Tibial nerve (tissue), 4 donors: ENCODE results near the gene KCTD14. TPM values are rescaled to one million over a fixed set of nuclear protein-coding genes. Genes with fewer than 3 reads are reported as not detected.

Source experiments
- DNase-seq, 2 donors: peaks; one replicate each; pipeline ENCODE4 v3.0.0-alpha.2; 2019; ENCODE audit warnings: low spot score in 2 of 2
- H3K27ac ChIP-seq, 4 donors: fragments of 200-600 bp; sonication (generic) in 3 of 4; one replicate each; pipeline ENCODE4 v1.5.1; 2017 to 2019; ENCODE audit warnings: mild to moderate bottlenecking in 1 of 4
- H3K27me3 ChIP-seq, 2 donors: fragments of 200-600 bp; sonication (generic) in 1 of 2; one replicate each; pipeline versions ENCODE4 v1.5.1 to v1.6.0; 2017 to 2019
- H3K36me3 ChIP-seq, 3 donors: fragments of 200-600 bp; sonication (generic); one replicate each; pipeline ENCODE4 v1.5.1; 2018 to 2019
- H3K4me1 ChIP-seq, 4 donors: fragments of 200-600 bp; sonication (generic) in 3 of 4; one replicate each; pipeline ENCODE4 v1.5.1; 2017 to 2019
- H3K4me3 ChIP-seq, 4 donors: fragments of 200-600 bp; sonication (generic) in 3 of 4; one replicate each; pipeline ENCODE4 v1.5.1; 2017 to 2019; ENCODE audit warnings: mild to moderate bottlenecking in 1 of 4, moderate library complexity in 1 of 4
- H3K9me3 ChIP-seq, 4 donors: fragments of 200-600 bp; sonication (generic) in 3 of 4; one replicate each; pipeline ENCODE4 v1.5.1; 2017 to 2019
- EP300 ChIP-seq, 2 donors: sonication (generic); formaldehyde crosslinking; IDR thresholded peaks; one replicate each; pipeline ENCODE4 v1.6.1; 2017; ENCODE audit warnings: antibody characterized with exemption in 2 of 2, mild to moderate bottlenecking in 1 of 2
- POLR2A ChIP-seq, 2 donors: fragments of 450-650 bp; IDR thresholded peaks; one replicate each; pipeline ENCODE4 v1.6.1; 2017; ENCODE audit warnings: antibody characterized with exemption in 2 of 2, mild to moderate bottlenecking in 2 of 2, moderate library complexity in 2 of 2
- WGBS, 2 donors: methylation state at CpG; one replicate each; pipeline ENCODE4 v1.1.5; 2018; 5-methylcytosine and 5-hydroxymethylcytosine counted together
- total RNA-seq, 4 donors: library from RNA; depleted of rRNA; stranded (reverse); fragments of >200 nt; gene quantifications; one replicate each; pipeline ENCODE4 v1.1.0, GENCODE V29; 2016
- TF ChIP-seq, protein P1 (sequence below), 5 experiments: fragments of 200-600 bp in 3 of 5; fragments of 450-650 bp in 2 of 5; sonication (generic) in 3 of 5; IDR thresholded peaks; one replicate each; pipeline ENCODE4 v1.5.1; 2016 to 2019; ENCODE audit warnings: antibody characterized with exemption in 5 of 5, mild to moderate bottlenecking in 3 of 5, moderate library complexity in 2 of 5

Gene KCTD14
- total RNA-seq, 4 donors from 2014 or later, result 2.5 to 6.0 (median 3.4) TPM

DNA sequence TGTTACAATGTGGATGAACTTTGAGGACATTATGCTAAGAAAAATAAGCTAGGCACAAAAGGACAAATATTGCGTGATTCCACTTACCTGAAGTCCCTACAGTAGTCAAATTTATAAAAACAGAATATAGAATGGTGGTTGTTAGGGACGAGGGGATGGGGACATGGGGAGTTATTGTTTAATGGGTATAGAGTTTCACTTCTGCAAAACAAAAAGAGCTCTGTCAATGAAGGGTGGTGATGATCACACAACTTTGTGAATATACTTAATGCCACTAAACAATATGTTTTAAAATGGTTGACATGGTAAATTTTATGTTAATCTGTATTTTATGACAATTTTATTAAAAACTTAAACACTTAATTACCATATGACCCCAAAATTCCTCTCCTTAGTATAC is 54.7 kb downstream of the KCTD14 start:
- DNase-seq, result no peak
- 79 to 80% methylated on average over 2 of the region's 2 CpGs for WGBS, 2 donors
- peaks cover 0 to 4% (median 0%) of the 10 kb centered on the region in 4 donors for H3K4me1 ChIP-seq
- no peak overlapping the region for H3K4me3 ChIP-seq
- peaks cover 0 to 48% (median 0%) of the 10 kb centered on the region in 3 donors for H3K36me3 ChIP-seq
- TF ChIP-seq, protein P1, sequence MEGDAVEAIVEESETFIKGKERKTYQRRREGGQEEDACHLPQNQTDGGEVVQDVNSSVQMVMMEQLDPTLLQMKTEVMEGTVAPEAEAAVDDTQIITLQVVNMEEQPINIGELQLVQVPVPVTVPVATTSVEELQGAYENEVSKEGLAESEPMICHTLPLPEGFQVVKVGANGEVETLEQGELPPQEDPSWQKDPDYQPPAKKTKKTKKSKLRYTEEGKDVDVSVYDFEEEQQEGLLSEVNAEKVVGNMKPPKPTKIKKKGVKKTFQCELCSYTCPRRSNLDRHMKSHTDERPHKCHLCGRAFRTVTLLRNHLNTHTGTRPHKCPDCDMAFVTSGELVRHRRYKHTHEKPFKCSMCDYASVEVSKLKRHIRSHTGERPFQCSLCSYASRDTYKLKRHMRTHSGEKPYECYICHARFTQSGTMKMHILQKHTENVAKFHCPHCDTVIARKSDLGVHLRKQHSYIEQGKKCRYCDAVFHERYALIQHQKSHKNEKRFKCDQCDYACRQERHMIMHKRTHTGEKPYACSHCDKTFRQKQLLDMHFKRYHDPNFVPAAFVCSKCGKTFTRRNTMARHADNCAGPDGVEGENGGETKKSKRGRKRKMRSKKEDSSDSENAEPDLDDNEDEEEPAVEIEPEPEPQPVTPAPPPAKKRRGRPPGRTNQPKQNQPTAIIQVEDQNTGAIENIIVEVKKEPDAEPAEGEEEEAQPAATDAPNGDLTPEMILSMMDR (IDR thresholded peaks at IDR 0.05), result no peak
- TF ChIP-seq POLR2A (IDR thresholded peaks at IDR 0.05) (no peak), EP300 (IDR thresholded peaks at IDR 0.05) (no peak)
- H3K9me3 ChIP-seq, result peaks cover 0 to under 1% (median 0%) of the 10 kb centered on the region in 4 donors
- H3K27ac ChIP-seq, result no peak overlapping the region
- H3K27me3 ChIP-seq, result no peaks in the 10 kb centered on the region

DNA sequence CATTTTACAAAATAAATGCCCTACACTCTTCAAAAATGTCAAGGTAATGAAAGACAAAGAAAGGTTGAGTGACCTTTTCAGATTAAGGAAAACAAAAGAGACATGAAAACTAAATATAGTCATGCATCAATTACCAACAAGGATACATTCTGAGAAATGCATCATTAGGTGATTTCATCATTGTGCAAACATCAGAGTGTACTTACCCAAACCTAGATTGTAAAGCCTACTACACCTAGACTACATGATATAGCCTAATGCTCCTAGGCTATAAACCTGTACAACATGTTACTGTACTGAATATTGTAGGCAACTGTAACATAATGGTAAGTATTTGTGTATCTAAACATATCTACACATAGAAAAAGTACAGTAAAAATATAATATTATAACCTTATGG is 55.3 kb downstream of the KCTD14 start:
- H3K4me1 ChIP-seq, result peaks cover 0 to 4% (median 0%) of the 10 kb centered on the region in 4 donors
- peaks cover 0 to 42% (median 0%) of the 10 kb centered on the region in 3 donors for H3K36me3 ChIP-seq
- H3K27ac ChIP-seq, result no peak overlapping the region
- no peak for DNase-seq
- no peaks in the 10 kb centered on the region for H3K9me3 ChIP-seq
- H3K4me3 ChIP-seq, result no peak overlapping the region
- H3K27me3 ChIP-seq, result no peaks in the 10 kb centered on the region
- TF ChIP-seq POLR2A (IDR thresholded peaks at IDR 0.05) (no peak), EP300 (IDR thresholded peaks at IDR 0.05) (no peak)
- TF ChIP-seq, protein P1 (IDR thresholded peaks at IDR 0.05), result no peak

DNA sequence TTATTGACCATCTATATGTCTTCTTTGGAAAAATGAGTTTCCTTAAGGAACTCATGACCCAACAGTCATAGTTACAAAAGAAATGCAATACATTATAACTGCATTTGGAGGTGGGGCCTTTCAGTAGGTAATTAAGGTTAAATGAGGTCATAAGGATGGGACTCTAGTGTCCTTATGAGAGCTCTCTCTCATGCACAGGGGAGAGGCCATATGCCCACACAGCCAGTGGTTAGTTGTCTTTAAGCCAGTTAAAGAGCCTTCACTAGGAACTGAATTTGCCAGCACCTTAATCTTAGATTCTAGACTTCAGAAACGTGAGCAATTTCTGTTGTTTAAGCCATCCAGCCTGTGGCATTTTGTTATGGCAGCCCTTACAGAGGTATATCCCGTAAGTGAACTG is 56.0 kb downstream of the KCTD14 start:
- no peak for TF ChIP-seq EP300 (IDR thresholded peaks at IDR 0.05)
- TF ChIP-seq POLR2A (IDR thresholded peaks at IDR 0.05), result no peak
- TF ChIP-seq, protein P1 (IDR thresholded peaks at IDR 0.05), result no peak

DNA sequence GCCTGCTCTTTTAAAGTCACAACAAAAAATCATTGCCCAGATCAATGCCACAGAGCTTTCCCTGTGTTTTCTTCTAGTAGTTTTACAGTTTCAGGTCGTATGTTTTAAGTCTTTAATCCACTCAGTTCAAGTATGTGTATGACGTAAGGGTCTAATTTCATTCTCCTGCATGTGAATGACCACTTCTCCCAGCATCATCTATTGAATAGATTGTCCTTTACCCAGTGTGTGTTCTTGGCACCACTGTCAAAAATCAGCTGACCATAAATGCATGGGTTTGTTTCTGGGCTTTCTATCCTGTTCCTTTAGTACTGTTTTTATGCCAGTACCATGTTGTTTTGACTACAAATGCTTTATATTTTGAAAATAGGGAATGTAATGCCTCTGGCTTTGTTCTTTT is 56.7 kb downstream of the KCTD14 start:
- WGBS, 2 donors, result 47 to 53% methylated on average over 2 of the region's 2 CpGs
- peaks cover 0 to 4% (median 0%) of the 10 kb centered on the region in 4 donors for H3K4me1 ChIP-seq
- no peak for DNase-seq
- H3K27me3 ChIP-seq, result no peaks in the 10 kb centered on the region
- TF ChIP-seq POLR2A (IDR thresholded peaks at IDR 0.05), result no peak
- TF ChIP-seq EP300 (IDR thresholded peaks at IDR 0.05), result no peak
- TF ChIP-seq, protein P1 (IDR thresholded peaks at IDR 0.05), result no peak
- peak overlapping the region in 2 of 4 donors; percentile 8 to 48 for H3K27ac ChIP-seq
- H3K9me3 ChIP-seq, result no peaks in the 10 kb centered on the region
- peaks cover 0 to 30% (median 0%) of the 10 kb centered on the region in 3 donors for H3K36me3 ChIP-seq
- no peak overlapping the region for H3K4me3 ChIP-seq

More for the DNA sequence above, 56.0 kb downstream of the KCTD14 start:
- whole genome bisulfite sequencing, 2 donors, result 95 to 100% methylated on average over 2 of the region's 2 CpGs
- Histone ChIP-seq H3K4me3 (no peak overlapping the region), H3K9me3 (no peaks in the 10 kb centered on the region), H3K4me1 (peaks cover 0 to 4% (median 0%) of the 10 kb centered on the region in 4 donors), H3K36me3 (peaks cover 0 to 36% (median 0%) of the 10 kb centered on the region in 3 donors), H3K27ac (peak overlapping the region in 2 of 4 donors; percentile 6 to 48), H3K27me3 (no peaks in the 10 kb centered on the region)
- DNase-seq, result no peak

Other genes with a start within 250 kb of the KCTD14 start
- 100 to 1,000 TPM in 1 of 4 donors, 10 to 100 TPM in 3; 69.3 to 127 (median 77.0) TPM for gene RSF1, start 202.6 kb downstream of the KCTD14 start, total RNA-seq
- 10 to 100 TPM; 17.1 to 48.6 (median 27.6) TPM for gene AAMDC, start 202.1 kb downstream of the KCTD14 start, total RNA-seq
- 10 to 100 TPM; 32.2 to 49.2 (median 40.0) TPM for gene INTS4, start 28.6 kb downstream of the KCTD14 start, total RNA-seq
- gene THRSP, start 40.6 kb upstream of the KCTD14 start, total RNA-seq, result 10 to 100 TPM in 2 of 4 donors, 1 to 10 TPM in 2; 4.0 to 22.9 (median 8.7) TPM
- gene NDUFC2, start 56.6 kb upstream of the KCTD14 start, total RNA-seq, result 10 to 100 TPM; 49.6 to 88.3 (median 66.3) TPM
- gene ALG8, start 116.3 kb upstream of the KCTD14 start, total RNA-seq, result 10 to 100 TPM; 24.9 to 43.5 (median 32.0) TPM
- 10 to 100 TPM in 1 of 4 donors, 1 to 10 TPM in 3; 6.6 to 20.4 (median 8.7) TPM for gene KCTD21, start 165.3 kb upstream of the KCTD14 start, total RNA-seq
- 10 to 100 TPM; 10.9 to 23.1 (median 12.6) TPM for gene USP35, start 165.6 kb upstream of the KCTD14 start, total RNA-seq